Right lobe of liver (tissue), 6 donors: Measurements from ENCODE around the gene TBX21. TPM values are rescaled to one million over a fixed set of nuclear protein-coding genes. Genes with fewer than 3 reads are reported as not detected.

ENCODE experiments used
- ATAC-seq, 4 donors: fragments of 200-7000 bp; cut with Tn5 transposase; one replicate each; pipeline ENCODE4 v1.9.1; 2020; ENCODE audit warnings: mild to moderate bottlenecking in 4 of 4, moderate library complexity in 4 of 4
- DNase-seq, 3 donors: peaks; one replicate each; pipeline ENCODE4 v3.0.0-alpha.2; 2020
- H3K27ac ChIP-seq, 3 donors: fragments of 200-600 bp; one replicate each; pipeline ENCODE4 v1.8.0; 2022
- H3K27me3 ChIP-seq, 2 donors: fragments of 200-600 bp; one replicate each; pipeline ENCODE4 v1.8.0; 2022
- H3K36me3 ChIP-seq, 4 donors: fragments of 200-600 bp; sonication (generic) in 1 of 4; one replicate each; pipeline versions ENCODE4 v1.5.1 to v1.8.0; 2017 to 2022; ENCODE audit warnings: control low read depth in 1 of 4
- H3K4me1 ChIP-seq, 4 donors: fragments of 200-600 bp; sonication (generic) in 1 of 4; one replicate each; pipeline versions ENCODE4 v1.5.1 to v1.8.0; 2017 to 2022; ENCODE audit warnings: control low read depth in 1 of 4
- H3K4me3 ChIP-seq, 3 donors: fragments of 200-600 bp; one replicate each; pipeline ENCODE4 v1.8.0; 2022
- H3K9me3 ChIP-seq, 4 donors: fragments of 200-600 bp; sonication (generic) in 1 of 4; one replicate each; pipeline versions ENCODE4 v1.5.1 to v1.8.0; 2017 to 2022; ENCODE audit warnings: control low read depth in 1 of 4
- CTCF ChIP-seq, 4 donors: fragments of 200-600 bp in 3 of 4; fragments of 450-650 bp in 1 of 4; IDR thresholded peaks; one replicate each; pipeline versions ENCODE4 v1.5.1 to v1.8.0; 2016 to 2022; ENCODE audit warnings: antibody characterized with exemption in 4 of 4, mild to moderate bottlenecking in 2 of 4
- POLR2A ChIP-seq: fragments of 450-650 bp; IDR thresholded peaks from one replicate; pipeline ENCODE4 v1.6.1; 2017; ENCODE audit warnings: antibody characterized with exemption, mild to moderate bottlenecking
- WGBS: methylation state at CpG from one replicate; pipeline ENCODE4 v1.1.6; 2018; ENCODE audit warnings: low coverage, low lambda C conversion rate; ENCODE audit not compliant: insufficient coverage; ENCODE audit errors: missing lambda C conversion rate; 5-methylcytosine and 5-hydroxymethylcytosine counted together
- intact Hi-C, 2 donors: fragments of 100-400 bp; cut with DNase I; formaldehyde crosslinking; loops; one replicate each; pipeline versions ENCODE4 v1.11.2 to v1.14.1; 2022
- total RNA-seq, 6 experiments: library from RNA; depleted of rRNA in 2 of 6; stranded (reverse); fragments of >200 nt in 2 of 6; fragmentation: NEBNext Ultra II Directional in 3 of 6; extraction: Animal tissue kit (Norgen Biotek cat#: 25700) in 3 of 6; gene quantifications; one replicate each; pipeline versions ENCODE4 v1.1.0 to v1.2.4, GENCODE V29; 2016 to 2023
- donor health status: DM: no; HTN: yes; CAD: no.
- donor health status: DM: no; HTN: no; CAD: no.
- donor health status: DM: no; HTN: no; CAD: no.
- donor health status: DM: no; HTN: yes; CAD: no.
- donor health status: DM: no; HTN: yes; CAD: no.

The TBX21 gene
- total RNA-seq, 6 experiments from 2014 or later: 0.19 to 0.56 (median 0.24) TPM; not detected in 1

DNA sequence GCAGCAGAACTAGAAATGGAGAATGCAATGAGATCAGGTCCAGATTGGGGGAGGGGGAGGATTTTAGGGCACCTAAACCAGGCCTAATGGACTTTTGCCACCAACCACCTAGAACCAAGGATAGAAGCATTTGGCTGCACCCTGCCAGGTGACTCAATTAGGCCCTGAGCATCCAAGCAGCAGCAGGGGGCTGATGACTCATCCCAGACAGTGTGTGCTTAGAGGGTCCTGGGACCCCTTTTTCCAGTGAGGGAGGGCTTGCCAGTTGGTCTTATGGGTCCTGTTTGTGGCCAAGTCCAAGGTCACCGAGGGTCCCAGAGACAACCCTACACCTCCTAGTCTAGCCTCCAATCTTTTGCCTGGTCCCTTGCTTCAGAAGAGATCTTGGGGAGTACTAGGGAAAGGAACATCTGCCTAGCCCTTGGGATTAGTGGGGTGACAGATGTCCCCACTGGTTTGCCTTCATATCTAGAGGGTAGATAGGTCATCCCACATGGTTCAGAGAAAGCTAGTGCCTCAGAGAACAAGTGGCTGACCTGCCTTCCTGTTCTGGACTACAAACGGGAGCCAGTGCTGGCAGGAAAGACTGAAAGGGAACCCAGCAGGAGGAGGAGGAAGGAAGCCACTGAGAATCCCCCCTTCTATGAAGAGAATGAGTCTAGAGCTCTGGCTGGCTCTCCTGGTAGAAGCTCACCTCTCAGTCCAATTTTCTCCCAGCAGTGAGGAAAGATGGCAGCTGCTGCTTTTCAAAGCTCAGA lies 40.7 kb upstream of the TBX21 start:
- ATAC-seq: no peak
- 20% methylated on average over 1 of the region's 2 CpGs for WGBS
- Histone ChIP-seq H3K27ac (no peak overlapping the region), H3K9me3 (no peaks in the 10 kb centered on the region), H3K4me3 (no peak overlapping the region), H3K4me1 (peaks cover 0 to 11% (median 0%) of the 10 kb centered on the region in 4 donors), H3K36me3 (no peaks in the 10 kb centered on the region), H3K27me3 (no peaks in the 10 kb centered on the region)
- intact Hi-C loops: no loop called here
- DNase-seq: no peak
- no peak for TF ChIP-seq CTCF (IDR thresholded peaks at IDR 0.05)
- TF ChIP-seq POLR2A: no peak

DNA sequence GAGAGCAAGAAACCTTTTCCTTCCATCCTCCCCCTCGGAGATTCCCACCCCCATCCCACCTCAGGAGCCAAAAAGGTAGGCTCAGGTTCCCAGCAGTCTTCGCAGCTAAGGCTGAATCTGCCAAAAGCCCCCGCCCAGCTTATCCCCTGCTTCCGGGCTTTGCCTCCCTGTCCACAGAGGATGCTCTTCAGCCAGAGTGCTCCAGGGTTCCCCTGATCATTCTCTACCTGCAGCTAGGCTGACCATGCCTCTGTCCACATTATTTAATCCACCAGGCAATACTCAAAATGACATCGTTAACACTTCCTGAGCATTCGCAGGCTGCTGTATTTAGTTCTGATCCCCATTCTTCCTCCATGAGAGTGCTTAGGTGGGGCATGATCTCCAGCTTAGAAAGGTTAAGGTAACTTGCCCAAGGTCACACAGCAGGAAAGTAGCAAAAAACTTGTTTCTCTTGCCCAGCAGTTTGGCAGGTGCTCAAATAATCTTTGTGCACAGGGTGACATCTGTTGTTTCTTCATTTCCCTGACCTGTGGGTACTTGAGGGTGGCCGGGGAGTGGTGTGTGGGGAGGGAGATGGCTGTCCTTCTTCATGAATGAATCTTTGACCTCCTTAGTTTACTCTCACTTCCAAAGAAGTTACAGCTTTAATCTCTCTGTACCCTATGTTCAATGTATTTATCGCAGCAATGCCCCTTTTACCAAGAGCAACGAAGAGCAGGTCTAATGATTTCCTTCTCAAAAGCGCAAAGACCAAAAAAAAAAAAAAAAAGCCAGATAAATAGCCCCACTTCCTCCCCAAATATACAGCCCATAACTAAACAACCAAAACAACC lies 39.9 kb upstream of the TBX21 start:
- Histone ChIP-seq H3K4me1 (peaks cover 0 to 11% (median 0%) of the 10 kb centered on the region in 4 donors), H3K9me3 (no peaks in the 10 kb centered on the region), H3K4me3 (peak overlapping the region; percentile 68 to 87 (median 75)), H3K27ac (peak overlapping the region in 1 of 3 donors; percentile 66), H3K36me3 (no peaks in the 10 kb centered on the region), H3K27me3 (no peaks in the 10 kb centered on the region)
- TF ChIP-seq CTCF (IDR thresholded peaks at IDR 0.05) (no peak), POLR2A (no peak)
- peak in 3 of 4 donors; percentile 5 to 27 (median 12) for ATAC-seq
- intact Hi-C loops: no loop called here
- no peak for DNase-seq
- WGBS: 26% methylated on average over 9 of the region's 10 CpGs

DNA sequence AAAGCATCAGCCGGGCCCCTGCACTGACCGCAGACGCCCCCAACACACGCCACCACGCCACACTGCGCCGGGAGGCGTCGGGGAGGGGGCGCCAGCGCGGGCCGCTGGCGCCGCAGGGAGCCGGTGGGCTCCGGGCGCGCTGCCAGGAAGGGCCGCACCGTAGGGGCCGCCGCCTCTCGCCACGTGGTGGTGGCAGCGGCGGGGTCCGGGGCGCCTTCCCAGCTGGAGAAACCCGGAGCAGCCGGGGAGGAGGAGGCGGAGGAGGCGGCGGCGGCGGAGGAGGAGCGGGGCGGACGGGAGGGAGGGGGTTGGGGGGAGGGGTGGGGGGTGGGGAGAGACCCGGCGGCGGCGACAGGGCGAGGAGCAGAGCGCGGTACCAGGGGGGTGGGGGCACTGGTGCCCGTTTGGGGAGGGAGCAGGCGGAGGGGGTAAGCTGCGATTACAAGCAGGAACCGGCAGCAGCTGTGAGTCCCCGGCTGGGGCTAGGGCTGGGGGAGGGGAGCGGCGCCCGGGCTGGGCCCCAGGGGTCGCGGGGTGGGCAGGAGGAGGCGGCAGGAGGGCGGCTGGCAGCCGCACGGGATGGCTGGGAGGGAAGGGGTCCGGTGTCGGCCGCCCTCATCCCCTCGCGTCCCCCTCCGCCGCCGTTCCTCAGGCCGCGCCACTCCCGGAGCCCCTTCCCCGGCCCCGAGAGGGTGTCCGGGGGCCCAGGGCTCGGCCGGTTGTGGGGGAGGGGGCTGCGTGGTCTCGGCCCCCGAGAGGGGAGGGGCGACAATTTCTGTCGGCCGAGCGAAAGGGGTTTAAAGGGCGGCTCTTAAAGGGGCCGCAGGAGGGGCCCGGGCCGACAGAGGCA lies 39.1 kb upstream of the TBX21 start, which contains the start of gene TBKBP1:
Gene TBKBP1, plus strand, starts transcription at position 431 of the 850 bp plus-strand sequence. CDS start 1,952 bp downstream, outside the sequence.
- no peaks in the 10 kb centered on the region for H3K27me3 ChIP-seq
- DNase-seq: peak in 2 of 3 donors; percentile 61 to 68
- intact Hi-C loops: no loop called here
- H3K27ac ChIP-seq: peak within 1 kb of the TSS; percentile 66 to 69 (median 68)
- under 1% methylated on average over 44 of the region's 87 CpGs for WGBS
- TF ChIP-seq CTCF (IDR thresholded peaks at IDR 0.05) (no peak), POLR2A (no peak)
- no peaks in the 10 kb centered on the region for H3K36me3 ChIP-seq
- peaks cover 0 to 11% (median 0%) of the 10 kb centered on the region in 4 donors for H3K4me1 ChIP-seq
- peak within 1 kb of the TSS; percentile 68 to 87 (median 75) for H3K4me3 ChIP-seq
- peak; percentile 22 to 34 (median 30) for ATAC-seq
- H3K9me3 ChIP-seq: no peaks in the 10 kb centered on the region
